ENCODE data around the gene OR5B3. TPM values are rescaled to one million over a fixed set of nuclear protein-coding genes. Genes with fewer than 3 reads are reported as not detected.

Gene OR5B3
- total RNA-seq (2022) (not detected in 2 replicates), Bru-seq, nascent RNA (not detected), BruChase-seq, experiment 1, labeled RNA remaining after a 6-hour chase (not detected), BruChase-seq, experiment 2, labeled RNA remaining after a 2-hour chase (not detected)
- long read RNA-seq = 0 reads

DNA sequence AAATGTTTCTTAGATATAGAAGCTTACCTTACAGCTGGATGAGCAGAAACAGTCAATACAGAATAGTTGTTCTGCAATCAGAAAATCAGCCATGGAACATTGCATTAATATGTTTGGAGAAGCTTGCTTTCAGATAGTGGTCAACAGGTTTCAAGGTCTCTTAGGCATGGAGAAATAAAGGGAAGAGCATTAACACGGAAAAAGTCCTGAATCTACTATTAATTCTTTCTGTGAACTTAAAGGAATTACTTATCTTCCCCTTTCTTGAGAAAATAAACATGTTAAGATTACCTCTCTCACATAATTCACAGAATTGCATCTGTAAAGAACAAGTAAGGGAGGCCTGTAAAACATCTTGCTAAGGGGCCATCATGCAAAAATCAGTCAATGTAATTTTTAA, at the start of gene OR5B3:
Gene OR5B3, minus strand, starts transcription at position 101 of the 400 bp plus-strand sequence. CDS start 3,465 bp downstream, outside the sequence.
- H3K36me3 Mint-ChIP-seq (ENCODE audit: insufficient read depth, unreplicated experiment) = no peaks in the 10 kb centered on the region
- CTCF ChIA-PET = no interaction called here
- no peaks in the 10 kb centered on the region for H3K9me3 Mint-ChIP-seq (ENCODE audit: low read depth, unreplicated experiment)
- BruUV-seq (replicated peaks) = no TSS peak
- H3K4me1 Mint-ChIP-seq (ENCODE audit: low read depth, unreplicated experiment) = no peaks in the 10 kb centered on the region
- TF ChIP-seq, protein P1, sequence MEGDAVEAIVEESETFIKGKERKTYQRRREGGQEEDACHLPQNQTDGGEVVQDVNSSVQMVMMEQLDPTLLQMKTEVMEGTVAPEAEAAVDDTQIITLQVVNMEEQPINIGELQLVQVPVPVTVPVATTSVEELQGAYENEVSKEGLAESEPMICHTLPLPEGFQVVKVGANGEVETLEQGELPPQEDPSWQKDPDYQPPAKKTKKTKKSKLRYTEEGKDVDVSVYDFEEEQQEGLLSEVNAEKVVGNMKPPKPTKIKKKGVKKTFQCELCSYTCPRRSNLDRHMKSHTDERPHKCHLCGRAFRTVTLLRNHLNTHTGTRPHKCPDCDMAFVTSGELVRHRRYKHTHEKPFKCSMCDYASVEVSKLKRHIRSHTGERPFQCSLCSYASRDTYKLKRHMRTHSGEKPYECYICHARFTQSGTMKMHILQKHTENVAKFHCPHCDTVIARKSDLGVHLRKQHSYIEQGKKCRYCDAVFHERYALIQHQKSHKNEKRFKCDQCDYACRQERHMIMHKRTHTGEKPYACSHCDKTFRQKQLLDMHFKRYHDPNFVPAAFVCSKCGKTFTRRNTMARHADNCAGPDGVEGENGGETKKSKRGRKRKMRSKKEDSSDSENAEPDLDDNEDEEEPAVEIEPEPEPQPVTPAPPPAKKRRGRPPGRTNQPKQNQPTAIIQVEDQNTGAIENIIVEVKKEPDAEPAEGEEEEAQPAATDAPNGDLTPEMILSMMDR (IDR thresholded peaks at IDR 0.05; ENCODE audit: unreplicated experiment) = no peak
- H3K27ac Mint-ChIP-seq (ENCODE audit: unreplicated experiment) = no peak within 1 kb of the TSS
- no peaks in the 10 kb centered on the region for H3K27me3 Mint-ChIP-seq (ENCODE audit: unreplicated experiment)
- intact Hi-C loops (cut with micrococcal nuclease; ENCODE audit: unreplicated experiment) = no loop called here
- DNase-seq = no peak
- H3K4me3 Mint-ChIP-seq (ENCODE audit: low read depth, unreplicated experiment) = no peak within 1 kb of the TSS

DNA sequence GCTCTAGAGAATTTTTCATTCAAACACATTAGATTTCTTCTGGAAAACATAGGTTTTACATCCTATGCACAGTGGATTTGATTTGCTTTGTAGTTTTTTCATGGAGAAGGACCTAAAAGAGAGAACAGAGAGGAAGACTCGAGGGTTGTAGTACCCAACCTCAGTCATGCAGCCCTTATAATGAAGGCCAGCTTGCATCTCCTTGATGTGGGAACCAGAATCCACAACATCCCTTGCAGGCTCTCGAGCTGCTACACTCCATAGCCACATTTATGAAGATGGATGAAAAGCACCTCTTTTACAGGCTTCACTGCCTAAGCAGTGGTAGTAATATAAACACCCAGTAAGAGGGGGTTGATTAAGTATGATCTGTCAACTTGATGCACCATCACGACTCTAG, 44.9 kb upstream of the OR5B3 start:
- TF ChIP-seq, protein P1 (IDR thresholded peaks at IDR 0.05; ENCODE audit: unreplicated experiment) = no peak
- no TSS peak for BruUV-seq (replicated peaks)

DNA sequence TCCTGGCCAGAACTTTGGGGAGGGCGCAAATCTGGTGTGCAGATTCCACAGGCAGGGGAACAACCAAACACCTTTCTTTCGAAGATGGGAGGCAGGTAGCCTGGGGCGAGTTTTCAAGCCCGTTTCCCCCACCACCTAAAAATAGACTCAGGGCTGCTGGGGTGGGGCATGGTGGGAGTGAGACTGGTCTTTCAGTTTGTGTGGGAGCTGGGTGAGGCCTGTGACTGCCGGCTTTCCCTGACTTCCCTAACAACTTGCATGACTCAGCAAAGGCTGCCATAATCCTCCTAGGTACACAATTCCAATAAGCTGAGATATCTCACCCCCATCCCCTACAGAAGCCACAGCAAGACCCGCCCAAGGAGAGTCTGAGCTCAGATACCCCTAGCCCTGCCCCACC, 39.6 kb upstream of the OR5B3 start:
- no peaks in the 10 kb centered on the region for H3K4me1 Mint-ChIP-seq (ENCODE audit: low read depth, unreplicated experiment)
- intact Hi-C loops (cut with micrococcal nuclease; ENCODE audit: unreplicated experiment) = no loop called here
- TF ChIP-seq, protein P1 (IDR thresholded peaks at IDR 0.05; ENCODE audit: unreplicated experiment) = no peak
- no peaks in the 10 kb centered on the region for H3K36me3 Mint-ChIP-seq (ENCODE audit: insufficient read depth, unreplicated experiment)
- H3K4me3 Mint-ChIP-seq (ENCODE audit: low read depth, unreplicated experiment) = no peak overlapping the region
- no peak overlapping the region for H3K27ac Mint-ChIP-seq (ENCODE audit: unreplicated experiment)
- H3K9me3 Mint-ChIP-seq (ENCODE audit: low read depth, unreplicated experiment) = peaks cover 7% of the 10 kb centered on the region
- no TSS peak for BruUV-seq (replicated peaks)
- no peak for DNase-seq
- CTCF ChIA-PET = no interaction called here
- no peaks in the 10 kb centered on the region for H3K27me3 Mint-ChIP-seq (ENCODE audit: unreplicated experiment)

More for the DNA sequence above, 44.9 kb upstream of the OR5B3 start:
- no peaks in the 10 kb centered on the region for H3K4me1 Mint-ChIP-seq (ENCODE audit: low read depth, unreplicated experiment)
- no peak overlapping the region for H3K27ac Mint-ChIP-seq (ENCODE audit: unreplicated experiment)
- CTCF ChIA-PET = no interaction called here
- no peak overlapping the region for H3K4me3 Mint-ChIP-seq (ENCODE audit: low read depth, unreplicated experiment)
- H3K27me3 Mint-ChIP-seq (ENCODE audit: unreplicated experiment) = no peaks in the 10 kb centered on the region
- peaks cover 7% of the 10 kb centered on the region for H3K9me3 Mint-ChIP-seq (ENCODE audit: low read depth, unreplicated experiment)
- no peaks in the 10 kb centered on the region for H3K36me3 Mint-ChIP-seq (ENCODE audit: insufficient read depth, unreplicated experiment)
- no peak for DNase-seq
- intact Hi-C loops (cut with micrococcal nuclease; ENCODE audit: unreplicated experiment) = no loop called here

DNA sequence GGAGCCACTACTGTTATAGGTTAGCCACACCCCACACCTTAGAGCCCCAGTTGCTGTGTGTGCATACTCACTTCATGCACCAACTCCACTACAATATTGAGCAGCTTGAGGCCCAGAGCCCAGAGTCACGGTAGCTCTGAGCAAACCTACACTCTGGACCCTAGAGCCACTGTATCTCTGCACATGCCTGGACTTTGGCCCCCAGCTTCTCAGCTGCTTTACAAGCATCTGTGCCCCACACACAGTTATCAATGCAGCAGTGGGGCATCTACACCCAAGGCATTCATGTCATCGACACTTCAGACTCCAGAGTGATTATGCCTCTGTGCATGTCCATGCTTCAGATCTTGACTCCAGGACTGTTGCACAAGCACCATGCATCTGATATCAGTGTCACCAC, 37.6 kb upstream of the OR5B3 start:
- no peaks in the 10 kb centered on the region for H3K36me3 Mint-ChIP-seq (ENCODE audit: insufficient read depth, unreplicated experiment)
- TF ChIP-seq, protein P1 (IDR thresholded peaks at IDR 0.05; ENCODE audit: unreplicated experiment) = no peak
- H3K4me1 Mint-ChIP-seq (ENCODE audit: low read depth, unreplicated experiment) = no peaks in the 10 kb centered on the region
- no peak overlapping the region for H3K4me3 Mint-ChIP-seq (ENCODE audit: low read depth, unreplicated experiment)
- BruUV-seq (replicated peaks) = no TSS peak
- no peaks in the 10 kb centered on the region for H3K27me3 Mint-ChIP-seq (ENCODE audit: unreplicated experiment)
- no peak overlapping the region for H3K27ac Mint-ChIP-seq (ENCODE audit: unreplicated experiment)
- CTCF ChIA-PET = no interaction called here
- DNase-seq = no peak
- peaks cover 8% of the 10 kb centered on the region for H3K9me3 Mint-ChIP-seq (ENCODE audit: low read depth, unreplicated experiment)
- intact Hi-C loops (cut with micrococcal nuclease; ENCODE audit: unreplicated experiment) = no loop called here
